Measurements from ENCODE around the gene MAST3. TPM values are rescaled to one million over a fixed set of nuclear protein-coding genes. Genes with fewer than 3 reads are reported as not detected.

The MAST3 gene
- total RNA-seq, 1 experiment from 2014 or later: 10.4 TPM

DNA sequence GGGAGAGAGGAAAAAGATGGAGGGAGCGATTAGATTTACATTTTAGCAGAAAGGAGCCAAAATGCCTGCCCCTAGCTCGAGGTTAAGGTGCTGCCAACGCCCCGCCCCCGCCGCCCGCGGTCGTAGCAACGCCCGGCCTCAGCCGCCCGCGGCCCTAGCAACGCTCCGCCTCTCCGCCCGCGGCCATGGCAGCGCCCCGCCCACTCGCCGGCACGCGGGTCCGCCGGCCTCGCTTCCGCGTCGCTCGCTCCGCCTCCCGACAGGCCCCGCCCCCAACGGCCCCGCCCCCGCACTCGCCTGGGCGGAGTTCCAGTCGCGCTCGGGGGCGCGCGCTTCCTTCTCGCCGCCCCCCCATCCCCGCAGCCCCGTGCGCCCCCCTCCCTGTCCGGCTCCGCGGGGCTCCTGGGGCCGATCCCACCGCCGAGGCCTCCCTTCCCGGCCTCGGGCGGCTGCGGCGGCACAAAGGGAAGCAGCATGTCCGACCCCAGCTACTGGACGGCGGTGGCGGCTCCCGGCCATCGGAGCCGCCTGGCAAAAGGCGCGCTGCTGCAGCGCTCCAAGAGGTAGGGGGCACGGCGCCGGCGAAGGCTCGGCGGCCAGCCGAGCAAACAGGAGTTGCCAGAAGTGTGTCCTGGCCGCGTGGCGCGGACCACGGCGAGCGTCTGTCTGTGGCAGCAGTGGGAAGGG is 20.3 kb downstream of the MAST3 start:
- peak; percentile 94 for DNase-seq
- H3K9me3 Mint-ChIP-seq: no peaks in the 10 kb centered on the region; a peak in 1 of 5 replicates
- peak overlapping the region; percentile 77 to 88 for H3K4me3 Mint-ChIP-seq
- Histone ChIP-seq H3K14ac (ENCODE audit: insufficient read depth, low read length) (peak overlapping the region; percentile 18; the same call in 1 of the 2 replicates), H4K5ac (ENCODE audit: insufficient read length, low read depth, low read length) (no peak overlapping the region), H2BK12ac (ENCODE audit: insufficient read length, low read depth, low read length) (no peak overlapping the region), H3K27ac (ENCODE audit: insufficient read length, low read depth, low read length) (no peak overlapping the region), H4K91ac (ENCODE audit: insufficient read length, low read depth, low read length) (no peak overlapping the region), H3T11ph (ENCODE audit: low read length) (no peak overlapping the region), H3K4me1 (ENCODE audit: insufficient read depth, low read length) (no peaks in the 10 kb centered on the region; the same call in 1 of the 2 replicates), H2BK5ac (ENCODE audit: insufficient read length, low read length) (no peak overlapping the region), H3K9ac (ENCODE audit: extremely low read depth, insufficient read length, low read length) (no peak overlapping the region), H3K56ac (ENCODE audit: insufficient read length, low read depth, low read length) (no peak overlapping the region), H2AK5ac (ENCODE audit: insufficient read length, low read length) (no peak overlapping the region), H3K79me1 (ENCODE audit: insufficient read depth, low read depth, low read length, poor library complexity, severe bottlenecking) (no peaks in the 10 kb centered on the region), H4K20me1 (ENCODE audit: control insufficient read depth, insufficient read depth, insufficient read length) (peaks cover 4% of the 10 kb centered on the region), H2AFZ (ENCODE audit: low read length) (no peak overlapping the region), H2BK20ac (ENCODE audit: low read depth, low read length, poor library complexity, severe bottlenecking) (no peak overlapping the region), H2BK15ac (ENCODE audit: low read depth, low read length) (no peak overlapping the region), H3K9me3 (ENCODE audit: control insufficient read depth, low read depth, low read length) (no peaks in the 10 kb centered on the region), H3K18ac (ENCODE audit: insufficient read length, low read depth, low read length) (peak overlapping the region; percentile 31), H3K23ac (ENCODE audit: insufficient read length, low read depth, low read length) (no peak overlapping the region), H2BK120ac (ENCODE audit: low read depth, low read length, poor library complexity, severe bottlenecking) (no peak overlapping the region), H4K8ac (replicated peaks; ENCODE audit: insufficient read length, low read depth, low read length) (no peak overlapping the region), H3K4me2 (ENCODE audit: insufficient read depth, insufficient read length, low read length) (peak overlapping the region; percentile 39), H3K4ac (ENCODE audit: low read depth, low read length) (no peak overlapping the region), H3K23me2 (ENCODE audit: insufficient read length, low read depth, low read length, poor library complexity, severe bottlenecking) (peaks cover 3% of the 10 kb centered on the region), H3K27me3 (ENCODE audit: insufficient read depth, low read length) (no peaks in the 10 kb centered on the region), H3K79me2 (ENCODE audit: insufficient read depth, low read length) (no peaks in the 10 kb centered on the region)
- TF ChIP-seq, protein P1, sequence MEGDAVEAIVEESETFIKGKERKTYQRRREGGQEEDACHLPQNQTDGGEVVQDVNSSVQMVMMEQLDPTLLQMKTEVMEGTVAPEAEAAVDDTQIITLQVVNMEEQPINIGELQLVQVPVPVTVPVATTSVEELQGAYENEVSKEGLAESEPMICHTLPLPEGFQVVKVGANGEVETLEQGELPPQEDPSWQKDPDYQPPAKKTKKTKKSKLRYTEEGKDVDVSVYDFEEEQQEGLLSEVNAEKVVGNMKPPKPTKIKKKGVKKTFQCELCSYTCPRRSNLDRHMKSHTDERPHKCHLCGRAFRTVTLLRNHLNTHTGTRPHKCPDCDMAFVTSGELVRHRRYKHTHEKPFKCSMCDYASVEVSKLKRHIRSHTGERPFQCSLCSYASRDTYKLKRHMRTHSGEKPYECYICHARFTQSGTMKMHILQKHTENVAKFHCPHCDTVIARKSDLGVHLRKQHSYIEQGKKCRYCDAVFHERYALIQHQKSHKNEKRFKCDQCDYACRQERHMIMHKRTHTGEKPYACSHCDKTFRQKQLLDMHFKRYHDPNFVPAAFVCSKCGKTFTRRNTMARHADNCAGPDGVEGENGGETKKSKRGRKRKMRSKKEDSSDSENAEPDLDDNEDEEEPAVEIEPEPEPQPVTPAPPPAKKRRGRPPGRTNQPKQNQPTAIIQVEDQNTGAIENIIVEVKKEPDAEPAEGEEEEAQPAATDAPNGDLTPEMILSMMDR (conservative IDR thresholded peaks at IDR 0.05): no peak
- H3K27ac Mint-ChIP-seq: peak overlapping the region; percentile 53 to 95 (median 86); a peak in 5 of 7 replicates
- WGBS (ENCODE audit: extremely low coverage, insufficient read length, low lambda C conversion rate): no CpG with 5 or more reads among the region's 86 CpGs
- no peaks in the 10 kb centered on the region; a peak in 1 of 7 replicates for H3K36me3 Mint-ChIP-seq (ENCODE audit: insufficient read depth in 1 of 3, low read depth in 3 of 3)
- peaks cover 4% of the 10 kb centered on the region; the same call in 1 of the 2 replicates for H3K27me3 Mint-ChIP-seq (ENCODE audit: low read depth)
- peaks cover 24 to 29% of the 10 kb centered on the region in 2 experiments for H3K4me1 Mint-ChIP-seq

All from H9 (cell line).